D341Med (cell line): ENCODE results near the gene TDRD1.
"Not testable (repeated sequence)": the region's sequence is repeated elsewhere in the genome, so short reads cannot be mapped to it uniquely, and the experiment has no call there.

ENCODE experiments used
- DNase-seq: peaks from one replicate; pipeline ENCODE4 v3.0.0; 2012; ENCODE audit warnings: low spot score

The TDRD1 gene, protein sequence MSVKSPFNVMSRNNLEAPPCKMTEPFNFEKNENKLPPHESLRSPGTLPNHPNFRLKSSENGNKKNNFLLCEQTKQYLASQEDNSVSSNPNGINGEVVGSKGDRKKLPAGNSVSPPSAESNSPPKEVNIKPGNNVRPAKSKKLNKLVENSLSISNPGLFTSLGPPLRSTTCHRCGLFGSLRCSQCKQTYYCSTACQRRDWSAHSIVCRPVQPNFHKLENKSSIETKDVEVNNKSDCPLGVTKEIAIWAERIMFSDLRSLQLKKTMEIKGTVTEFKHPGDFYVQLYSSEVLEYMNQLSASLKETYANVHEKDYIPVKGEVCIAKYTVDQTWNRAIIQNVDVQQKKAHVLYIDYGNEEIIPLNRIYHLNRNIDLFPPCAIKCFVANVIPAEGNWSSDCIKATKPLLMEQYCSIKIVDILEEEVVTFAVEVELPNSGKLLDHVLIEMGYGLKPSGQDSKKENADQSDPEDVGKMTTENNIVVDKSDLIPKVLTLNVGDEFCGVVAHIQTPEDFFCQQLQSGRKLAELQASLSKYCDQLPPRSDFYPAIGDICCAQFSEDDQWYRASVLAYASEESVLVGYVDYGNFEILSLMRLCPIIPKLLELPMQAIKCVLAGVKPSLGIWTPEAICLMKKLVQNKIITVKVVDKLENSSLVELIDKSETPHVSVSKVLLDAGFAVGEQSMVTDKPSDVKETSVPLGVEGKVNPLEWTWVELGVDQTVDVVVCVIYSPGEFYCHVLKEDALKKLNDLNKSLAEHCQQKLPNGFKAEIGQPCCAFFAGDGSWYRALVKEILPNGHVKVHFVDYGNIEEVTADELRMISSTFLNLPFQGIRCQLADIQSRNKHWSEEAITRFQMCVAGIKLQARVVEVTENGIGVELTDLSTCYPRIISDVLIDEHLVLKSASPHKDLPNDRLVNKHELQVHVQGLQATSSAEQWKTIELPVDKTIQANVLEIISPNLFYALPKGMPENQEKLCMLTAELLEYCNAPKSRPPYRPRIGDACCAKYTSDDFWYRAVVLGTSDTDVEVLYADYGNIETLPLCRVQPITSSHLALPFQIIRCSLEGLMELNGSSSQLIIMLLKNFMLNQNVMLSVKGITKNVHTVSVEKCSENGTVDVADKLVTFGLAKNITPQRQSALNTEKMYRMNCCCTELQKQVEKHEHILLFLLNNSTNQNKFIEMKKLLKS

DNA sequence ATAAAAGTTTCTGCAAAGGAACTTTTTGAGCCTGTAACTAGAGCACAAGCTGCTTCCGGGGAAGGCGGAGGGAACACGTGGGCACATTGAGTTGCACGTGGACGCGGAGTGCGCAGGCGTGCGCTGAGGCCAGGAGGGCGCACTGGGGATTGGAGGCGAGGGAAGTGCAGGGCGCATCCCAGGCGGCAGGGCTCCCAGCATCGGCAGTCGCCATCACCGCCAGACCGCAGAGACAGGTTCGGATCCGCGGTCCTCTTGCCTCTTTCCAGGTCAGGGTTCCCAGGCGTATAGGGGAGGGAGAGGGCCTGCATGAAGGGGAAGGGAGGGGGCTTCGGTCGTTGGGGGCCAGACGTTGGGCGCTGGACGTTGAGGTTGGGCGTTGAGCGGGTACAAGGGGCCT, at the start of gene TDRD1:
Gene TDRD1 (plus strand): TSS at position 206 of the 400 bp plus-strand sequence. CDS start 8,479 bp downstream, outside the sequence.
- DNase-seq, result no peak

DNA sequence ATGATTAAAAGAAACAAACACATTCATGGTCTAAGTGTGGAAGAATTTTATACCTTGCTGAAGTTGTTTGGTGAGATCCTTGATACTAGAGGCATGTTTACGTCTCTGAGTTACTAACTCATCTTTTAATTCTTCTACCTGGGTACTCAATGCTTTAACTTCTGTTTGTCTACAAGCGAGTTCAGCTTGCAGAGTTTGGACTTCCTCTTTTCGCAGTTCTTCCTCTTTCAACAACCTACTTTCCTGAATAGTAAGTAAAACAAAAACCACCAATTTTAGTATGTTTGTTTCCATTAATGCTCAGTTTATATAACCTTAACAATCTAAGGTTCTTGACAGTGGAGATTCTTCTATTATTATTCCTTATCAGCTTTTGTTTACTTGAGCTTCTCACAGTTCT, 48.1 kb upstream of the TDRD1 start:
- no peak for DNase-seq

DNA sequence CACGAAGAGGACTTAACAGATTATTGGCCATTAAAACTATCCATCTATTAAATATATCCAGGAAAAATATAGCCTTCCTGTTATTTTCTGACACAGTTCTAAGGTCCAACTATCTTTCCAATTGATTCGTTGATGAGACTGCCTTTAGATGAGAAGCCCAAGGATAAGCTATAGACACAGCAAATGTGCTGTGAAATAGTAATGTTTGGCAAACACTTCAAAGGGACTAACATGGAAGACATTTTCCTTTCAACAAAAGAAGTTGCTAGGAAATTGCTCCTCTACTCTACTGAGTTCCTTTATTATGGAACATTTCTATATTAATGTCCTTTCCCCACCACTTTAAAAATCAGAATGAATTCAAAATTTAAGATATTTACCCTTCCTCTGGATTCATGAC, 43.7 kb upstream of the TDRD1 start:
- DNase-seq, result no peak

DNA sequence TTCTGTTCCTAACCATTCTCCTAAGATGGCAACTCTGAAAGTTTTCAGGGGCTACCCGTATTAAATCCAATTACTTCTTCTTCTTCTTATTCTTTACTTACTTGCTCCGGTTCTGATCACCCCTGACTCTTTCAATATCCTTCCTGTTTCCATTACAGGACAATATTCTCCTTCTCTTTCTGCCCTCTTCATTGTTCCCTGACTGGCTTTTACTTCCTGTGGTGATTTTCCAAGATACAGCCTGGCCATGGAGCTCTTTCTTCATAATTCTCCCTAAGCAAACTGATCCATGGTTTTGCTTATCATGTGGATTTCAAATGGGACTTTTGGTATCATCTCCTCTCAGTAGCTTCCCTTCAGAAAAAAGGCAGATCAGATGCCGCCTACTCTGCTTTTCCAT, 40.6 kb upstream of the TDRD1 start:
- DNase-seq, result no peak

DNA sequence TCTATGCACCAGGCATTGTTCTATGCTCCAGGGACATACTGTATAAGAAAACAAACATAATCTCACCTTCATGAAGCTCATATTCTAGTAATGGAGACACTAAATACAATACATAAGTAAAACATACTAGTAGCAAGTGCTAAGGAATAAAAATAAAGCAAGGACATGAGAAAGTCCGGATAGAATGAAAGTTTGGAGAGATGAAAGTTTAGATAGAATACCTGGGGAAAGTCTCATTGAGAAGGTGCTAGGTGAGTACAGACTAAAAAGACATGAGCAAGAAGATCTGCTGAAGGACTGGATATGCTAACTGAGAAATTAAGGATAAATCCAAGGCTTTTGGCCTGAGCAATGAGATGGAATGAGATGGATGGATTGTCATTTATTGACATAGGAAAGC, 39.1 kb upstream of the TDRD1 start:
- DNase-seq, result no peak

- not testable (repeated sequence) for DNase-seq
Observed at GRCh38 chr10:114140827-114141226, 38.3 kb upstream of the TDRD1 start.

DNA sequence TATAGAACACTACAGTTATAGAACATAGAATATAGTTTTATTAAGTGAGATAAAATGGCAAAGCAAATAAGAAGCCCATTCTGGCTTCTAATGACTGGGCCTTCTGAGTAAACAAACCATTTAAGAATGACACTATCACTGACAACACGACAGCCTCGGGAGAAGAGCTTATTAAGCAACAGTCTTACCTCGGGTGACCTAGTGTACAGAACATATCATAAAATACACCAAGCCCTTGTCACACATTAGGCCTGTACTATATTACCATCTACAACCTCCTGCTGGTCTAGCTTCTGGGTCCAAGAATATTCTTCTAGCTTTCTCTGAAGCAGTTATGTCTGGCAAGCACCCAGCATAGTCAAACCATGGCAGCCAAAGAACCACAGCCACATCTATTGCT, 37.1 kb upstream of the TDRD1 start:
- no peak for DNase-seq

DNA sequence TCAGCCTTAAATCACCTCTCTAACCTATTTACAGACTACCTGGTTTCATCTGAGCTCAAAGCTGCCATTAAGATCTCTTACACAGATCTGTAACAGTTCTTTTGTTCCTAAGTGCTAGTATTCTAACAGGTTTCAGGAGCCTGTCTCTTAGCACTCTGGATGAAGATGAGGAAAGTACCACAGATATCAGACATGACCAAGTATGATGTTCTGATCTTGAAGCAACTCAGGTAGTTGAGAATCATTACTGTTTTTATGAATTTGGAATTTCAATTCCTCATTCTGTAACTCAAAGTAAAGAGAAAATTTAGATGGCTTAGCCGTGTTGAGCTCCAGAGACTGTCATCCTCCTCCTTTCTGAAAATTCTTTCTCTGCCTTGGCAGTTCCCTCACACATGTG, 36.0 kb upstream of the TDRD1 start:
- DNase-seq, result no peak

GRCh38 chr10:114149476-114149875, 29.7 kb upstream of the TDRD1 start:
- not testable (repeated sequence) for DNase-seq

GRCh38 chr10:114151486-114151885, 27.7 kb upstream of the TDRD1 start:
- DNase-seq, result no peak

DNA sequence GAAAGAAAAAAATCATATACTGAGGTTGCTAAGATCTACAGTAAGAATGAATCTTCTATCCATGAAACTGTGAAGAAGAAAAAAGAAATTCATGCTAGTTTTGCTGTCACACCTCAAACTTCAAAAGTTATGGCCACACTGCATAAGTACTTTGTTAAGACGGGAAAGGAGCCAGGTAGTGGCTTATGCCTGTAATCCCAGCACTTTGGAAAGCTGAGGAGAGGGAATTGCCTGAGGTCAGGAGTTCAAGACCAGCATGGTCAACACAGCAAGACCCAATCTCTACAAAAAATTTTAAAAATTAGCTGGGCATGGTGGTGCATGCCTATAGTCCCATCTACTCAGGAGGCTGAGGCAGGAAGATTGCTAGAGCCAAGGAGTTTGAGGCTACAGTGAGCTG, 27.3 kb upstream of the TDRD1 start:
- no peak for DNase-seq

DNA sequence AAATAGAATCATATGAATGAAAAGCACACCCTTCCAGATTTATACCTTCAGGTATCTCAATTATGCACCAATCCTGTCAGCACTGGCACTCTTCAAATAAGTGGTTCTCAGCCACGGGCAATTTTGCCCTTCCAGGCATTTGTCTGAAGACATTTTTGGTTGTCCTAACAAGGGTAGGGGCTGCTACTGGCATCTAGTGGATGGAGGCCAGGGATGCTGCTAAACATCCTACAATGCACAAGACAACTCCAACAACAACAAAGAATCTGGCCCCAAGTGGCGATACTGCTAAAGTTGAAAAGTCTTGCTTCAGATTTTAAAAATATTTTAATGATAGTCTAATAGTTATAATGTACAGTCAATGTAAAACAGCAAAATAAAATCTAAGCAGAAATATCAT, 21.2 kb upstream of the TDRD1 start:
- DNase-seq, result no peak

- no peak for DNase-seq
Observed at GRCh38 chr10:114163062-114163461, 16.1 kb upstream of the TDRD1 start.

GRCh38 chr10:114166043-114166442, 13.1 kb upstream of the TDRD1 start:
- DNase-seq, result no peak

DNA sequence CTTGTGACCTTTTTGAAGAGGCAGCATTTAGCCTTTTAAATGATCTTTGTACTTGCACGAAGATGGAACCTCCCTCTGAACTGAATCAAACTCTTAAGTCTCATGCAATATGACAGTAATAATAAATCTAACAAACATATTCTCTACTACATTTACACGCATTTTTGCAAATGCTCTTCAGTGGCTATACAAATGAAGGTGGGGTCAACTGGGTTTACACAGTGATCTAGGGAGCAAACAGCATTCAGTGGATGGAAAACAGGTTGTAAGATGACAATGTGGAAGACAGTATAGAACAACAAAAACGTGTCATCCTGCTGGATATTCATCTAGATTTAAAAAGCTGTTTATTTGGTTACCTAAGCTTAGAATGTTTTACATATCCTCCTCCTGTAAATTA, 12.7 kb upstream of the TDRD1 start:
- no peak for DNase-seq

- DNase-seq, result no peak
Observed at GRCh38 chr10:114167985-114168384, 11.2 kb upstream of the TDRD1 start.

- DNase-seq, result no peak
Observed at GRCh38 chr10:114168450-114169009, 10.6 kb upstream of the TDRD1 start.

- DNase-seq, result no peak
Observed at GRCh38 chr10:114172216-114172615, 6.9 kb upstream of the TDRD1 start.

DNA sequence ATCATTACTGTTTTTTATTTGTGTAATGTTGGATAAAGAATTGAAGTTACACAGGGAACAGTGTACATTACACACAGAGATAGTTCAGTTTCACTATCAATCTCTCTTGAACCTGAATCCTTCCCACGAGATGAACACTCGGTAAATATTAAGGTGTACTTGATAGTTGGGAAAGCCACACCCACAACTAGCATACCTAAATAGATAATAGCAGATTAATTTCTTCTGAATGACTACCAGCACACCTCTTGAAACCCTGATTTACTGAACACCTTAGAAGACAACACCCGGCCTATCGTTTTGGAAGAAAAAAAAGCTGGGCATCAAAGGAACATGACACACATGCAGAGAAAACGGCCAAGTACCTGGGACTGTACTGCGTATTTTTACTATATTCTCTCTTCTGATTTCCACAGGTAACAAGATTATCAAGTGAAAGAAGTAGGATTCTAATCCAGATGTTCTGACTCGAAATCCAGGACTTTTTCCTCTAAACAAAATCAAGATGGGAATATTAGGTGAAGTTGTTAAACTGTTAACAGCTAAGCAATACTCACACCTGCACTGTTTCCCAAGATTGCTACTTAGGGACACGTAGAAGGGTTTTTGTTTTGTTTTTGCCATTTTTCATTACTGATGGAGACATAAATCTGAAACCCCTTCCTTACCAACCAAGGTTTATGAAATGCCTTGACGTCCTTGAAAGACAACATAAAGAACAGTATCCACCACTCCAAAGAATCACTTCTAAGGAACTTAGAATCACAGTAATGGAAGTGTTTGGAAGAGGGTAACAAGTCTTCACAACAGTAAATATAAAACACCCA, 6.2 kb upstream of the TDRD1 start:
- DNase-seq, result no peak

DNA sequence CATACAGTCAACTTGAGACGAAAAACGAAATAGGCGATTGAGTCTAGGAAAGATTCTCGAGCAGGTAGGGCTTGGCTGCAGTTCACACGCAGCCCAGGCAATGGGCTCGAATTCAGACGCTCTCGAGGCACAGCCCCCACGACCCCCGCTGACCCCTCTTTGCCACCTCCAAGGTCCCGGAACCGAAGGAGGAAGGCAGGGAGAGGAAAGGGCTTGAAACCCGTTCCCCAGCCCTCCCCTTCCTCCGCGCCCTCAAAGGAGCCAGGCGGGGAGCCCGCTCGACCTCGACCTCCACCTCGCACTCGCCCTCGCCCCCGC, 5.6 kb upstream of the TDRD1 start:
- DNase-seq, result no peak

GRCh38 chr10:114173921-114174694, 5.0 kb upstream of the TDRD1 start, which contains the start of gene CCDC186:
Gene CCDC186 (minus strand): TSS chr10:114174203. CDS start chr10:114163268, 10,935 bp downstream.
- DNase-seq, result peak; percentile 89
